Peyer's patch (tissue), 4 donors: Measurements from ENCODE around the gene PC. TPM values are rescaled to one million over a fixed set of nuclear protein-coding genes. Genes with fewer than 3 reads are reported as not detected.

Experiments
- DNase-seq, 3 donors: peaks; one replicate each; pipeline ENCODE4 v3.0.0-alpha.2; 2017 to 2019
- H3K27ac ChIP-seq, 4 donors: fragments of 200-600 bp; sonication (generic); one replicate each; pipeline ENCODE4 v1.5.1; 2016 to 2019
- H3K27me3 ChIP-seq, 2 donors: fragments of 200-600 bp; sonication (generic); one replicate each; pipeline ENCODE4 v1.5.1; 2019
- H3K36me3 ChIP-seq, 3 donors: fragments of 200-600 bp; sonication (generic); one replicate each; pipeline ENCODE4 v1.5.1; 2016 to 2019
- H3K4me1 ChIP-seq, 4 donors: fragments of 200-600 bp; sonication (generic); one replicate each; pipeline ENCODE4 v1.5.1; 2016 to 2019
- H3K4me3 ChIP-seq, 4 donors: fragments of 200-600 bp; sonication (generic); 1 replicate in 3 of 4; 2 replicates in 1 of 4; pipeline ENCODE4 v1.5.1; 2016 to 2019; ENCODE audit warnings: mild to moderate bottlenecking in 1 of 4
- H3K9me3 ChIP-seq, 4 donors: fragments of 200-600 bp; sonication (generic); one replicate each; pipeline ENCODE4 v1.5.1; 2016 to 2019; ENCODE audit warnings: mild to moderate bottlenecking in 1 of 4
- POLR2A ChIP-seq, 2 donors: fragments of 450-650 bp; IDR thresholded peaks; one replicate each; pipeline ENCODE4 v1.5.1; 2017; ENCODE audit warnings: antibody characterized with exemption in 2 of 2, mild to moderate bottlenecking in 2 of 2, moderate library complexity in 2 of 2
- total RNA-seq, 4 donors: library from RNA; depleted of rRNA; stranded (reverse); fragments of >200 nt; gene quantifications; one replicate each; pipeline ENCODE4 v1.1.0, GENCODE V29; 2016
- TF ChIP-seq, protein P1 (sequence below), 6 experiments: fragments of 450-650 bp in 4 of 6; fragments of 200-600 bp in 2 of 6; sonication (generic) in 1 of 6; IDR thresholded peaks; one replicate each; pipeline ENCODE4 v1.5.1; 2017 to 2019; ENCODE audit warnings: antibody characterized with exemption in 6 of 6, mild to moderate bottlenecking in 3 of 6, moderate library complexity in 1 of 6

PC gene
- total RNA-seq, 4 donors from 2014 or later: 15.7 to 88.9 (median 77.2) TPM

DNA sequence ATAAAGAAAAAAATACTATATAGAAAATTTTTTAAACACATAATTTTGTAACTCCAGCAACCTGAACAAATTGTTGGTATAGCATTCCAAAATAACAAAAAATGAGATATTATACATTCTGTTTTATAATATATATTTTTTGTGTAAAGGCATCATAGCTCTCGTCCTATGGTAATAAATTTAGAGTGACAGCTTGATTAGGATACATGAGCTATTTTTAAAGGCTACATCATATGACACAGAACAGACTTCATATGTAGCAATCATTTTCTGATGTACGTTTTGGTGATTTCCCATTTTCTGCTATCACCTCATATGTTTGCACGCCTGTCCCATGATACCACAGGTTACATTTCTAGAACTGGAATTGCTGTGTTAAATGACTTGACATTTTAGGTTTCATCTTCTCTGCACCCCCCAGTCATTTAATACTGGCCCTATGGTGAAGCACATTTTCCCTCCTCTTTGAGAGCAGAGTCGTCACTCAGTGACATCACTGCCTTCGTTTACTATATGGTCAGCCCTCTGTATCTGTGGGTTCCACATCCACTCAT is 19.5 kb downstream of the PC start:
- no peak overlapping the region for H3K4me3 ChIP-seq
- TF ChIP-seq POLR2A (IDR thresholded peaks at IDR 0.05): no peak
- TF ChIP-seq, protein P1, sequence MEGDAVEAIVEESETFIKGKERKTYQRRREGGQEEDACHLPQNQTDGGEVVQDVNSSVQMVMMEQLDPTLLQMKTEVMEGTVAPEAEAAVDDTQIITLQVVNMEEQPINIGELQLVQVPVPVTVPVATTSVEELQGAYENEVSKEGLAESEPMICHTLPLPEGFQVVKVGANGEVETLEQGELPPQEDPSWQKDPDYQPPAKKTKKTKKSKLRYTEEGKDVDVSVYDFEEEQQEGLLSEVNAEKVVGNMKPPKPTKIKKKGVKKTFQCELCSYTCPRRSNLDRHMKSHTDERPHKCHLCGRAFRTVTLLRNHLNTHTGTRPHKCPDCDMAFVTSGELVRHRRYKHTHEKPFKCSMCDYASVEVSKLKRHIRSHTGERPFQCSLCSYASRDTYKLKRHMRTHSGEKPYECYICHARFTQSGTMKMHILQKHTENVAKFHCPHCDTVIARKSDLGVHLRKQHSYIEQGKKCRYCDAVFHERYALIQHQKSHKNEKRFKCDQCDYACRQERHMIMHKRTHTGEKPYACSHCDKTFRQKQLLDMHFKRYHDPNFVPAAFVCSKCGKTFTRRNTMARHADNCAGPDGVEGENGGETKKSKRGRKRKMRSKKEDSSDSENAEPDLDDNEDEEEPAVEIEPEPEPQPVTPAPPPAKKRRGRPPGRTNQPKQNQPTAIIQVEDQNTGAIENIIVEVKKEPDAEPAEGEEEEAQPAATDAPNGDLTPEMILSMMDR (IDR thresholded peaks at IDR 0.05): no peak
- H3K27me3 ChIP-seq: no peaks in the 10 kb centered on the region
- H3K36me3 ChIP-seq: no peaks in the 10 kb centered on the region
- H3K4me1 ChIP-seq: no peaks in the 10 kb centered on the region
- DNase-seq: no peak
- H3K27ac ChIP-seq: no peak overlapping the region
- no peaks in the 10 kb centered on the region for H3K9me3 ChIP-seq

DNA sequence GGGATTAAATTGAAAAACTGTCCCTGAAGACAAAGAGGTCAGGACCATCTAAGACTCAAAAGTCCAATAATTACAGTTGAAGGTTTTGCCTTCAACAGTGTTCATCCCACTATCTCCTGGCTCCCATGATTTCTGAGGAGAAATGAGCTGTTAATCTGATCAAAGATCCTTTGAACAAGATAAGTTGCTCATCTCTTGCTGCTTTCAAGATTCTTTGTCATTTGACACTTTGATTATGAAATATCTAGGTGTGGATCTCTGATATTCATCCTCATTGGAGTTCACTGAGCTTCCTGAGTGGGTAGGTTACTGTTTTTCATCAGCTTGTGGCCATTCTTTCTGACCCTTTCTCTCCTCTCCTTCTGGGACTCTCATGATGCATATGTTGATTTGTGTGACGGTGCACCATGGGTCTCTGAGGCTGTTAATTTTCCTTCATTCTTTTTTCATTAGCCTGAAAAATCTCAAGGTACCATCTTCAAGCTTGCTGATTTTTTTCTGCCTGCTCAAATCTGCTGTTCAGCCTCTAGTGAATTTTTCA is 20.9 kb downstream of the PC start:
- H3K4me3 ChIP-seq: no peak overlapping the region
- H3K36me3 ChIP-seq: no peaks in the 10 kb centered on the region
- H3K4me1 ChIP-seq: no peaks in the 10 kb centered on the region
- no peak for DNase-seq
- H3K27ac ChIP-seq: no peak overlapping the region
- no peaks in the 10 kb centered on the region for H3K27me3 ChIP-seq
- H3K9me3 ChIP-seq: no peaks in the 10 kb centered on the region
- TF ChIP-seq, protein P1 (IDR thresholded peaks at IDR 0.05): no peak
- no peak for TF ChIP-seq POLR2A (IDR thresholded peaks at IDR 0.05)

DNA sequence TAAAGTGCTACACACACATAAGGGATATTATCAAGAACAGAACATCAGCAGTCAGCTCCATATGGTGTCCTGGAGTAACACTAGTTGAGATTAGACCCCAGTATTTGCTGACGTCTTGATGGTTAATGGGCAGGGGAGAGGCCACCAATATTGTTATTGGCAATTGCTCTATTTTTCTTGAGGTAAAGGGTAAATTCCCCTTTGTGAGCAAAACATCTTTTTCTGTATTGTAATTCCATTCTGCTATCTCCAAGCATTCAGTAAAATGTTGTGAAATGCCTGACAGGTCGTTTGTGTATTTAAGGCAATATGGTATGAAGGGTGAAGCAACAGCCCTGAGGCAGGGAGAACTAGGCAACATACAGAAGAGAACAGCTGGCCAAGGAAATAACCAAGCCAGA is 21.9 kb downstream of the PC start:
- no peaks in the 10 kb centered on the region for H3K9me3 ChIP-seq
- no peaks in the 10 kb centered on the region for H3K4me1 ChIP-seq
- no peak for DNase-seq
- TF ChIP-seq, protein P1 (IDR thresholded peaks at IDR 0.05): no peak
- no peak for TF ChIP-seq POLR2A (IDR thresholded peaks at IDR 0.05)
- no peaks in the 10 kb centered on the region for H3K36me3 ChIP-seq
- no peak overlapping the region for H3K4me3 ChIP-seq
- H3K27ac ChIP-seq: no peak overlapping the region
- no peaks in the 10 kb centered on the region for H3K27me3 ChIP-seq

DNA sequence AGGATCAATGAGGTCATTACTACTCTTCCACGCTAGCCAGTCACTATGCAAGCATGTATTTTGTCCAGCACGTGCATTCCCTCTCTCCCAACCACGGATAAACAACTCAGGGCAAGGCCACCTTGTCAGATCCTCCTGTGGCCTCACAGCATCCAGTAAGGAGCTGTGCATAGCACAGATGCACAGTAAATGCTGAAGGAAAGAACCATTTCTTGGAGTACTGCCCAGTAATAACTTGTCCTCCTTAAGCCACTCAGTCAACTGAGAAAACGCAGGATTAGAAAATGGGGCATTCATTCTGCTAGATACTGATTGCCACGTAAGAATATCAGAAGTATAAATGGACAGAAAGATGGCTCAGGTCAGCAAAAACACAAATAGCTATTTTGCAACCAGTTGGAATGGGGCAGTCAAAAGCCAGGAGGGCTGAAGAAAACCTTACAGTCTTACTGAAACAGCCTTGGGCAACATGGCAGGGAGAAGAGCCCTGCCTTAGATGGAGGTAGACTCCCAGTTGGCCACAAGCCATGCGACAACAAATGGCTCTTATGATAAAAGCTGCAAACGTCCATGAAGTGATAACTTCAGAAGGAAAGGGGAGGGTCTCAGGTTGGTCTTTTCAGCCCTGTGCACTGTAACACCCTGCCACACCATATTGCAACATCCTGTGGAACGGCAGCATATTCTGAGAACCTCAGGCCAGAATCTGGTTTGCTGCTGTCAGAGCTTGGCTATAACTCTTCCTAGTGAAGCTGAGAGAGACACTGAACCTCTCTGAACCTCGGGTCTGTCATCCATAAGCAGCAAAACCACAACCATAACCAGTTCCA is 23.0 kb downstream of the PC start:
- H3K4me3 ChIP-seq: no peak overlapping the region
- TF ChIP-seq, protein P1 (IDR thresholded peaks at IDR 0.05): no peak
- TF ChIP-seq POLR2A (IDR thresholded peaks at IDR 0.05): no peak
- no peaks in the 10 kb centered on the region for H3K27me3 ChIP-seq
- no peak for DNase-seq
- no peak overlapping the region for H3K27ac ChIP-seq
- H3K9me3 ChIP-seq: no peaks in the 10 kb centered on the region
- H3K4me1 ChIP-seq: no peaks in the 10 kb centered on the region
- no peaks in the 10 kb centered on the region for H3K36me3 ChIP-seq

DNA sequence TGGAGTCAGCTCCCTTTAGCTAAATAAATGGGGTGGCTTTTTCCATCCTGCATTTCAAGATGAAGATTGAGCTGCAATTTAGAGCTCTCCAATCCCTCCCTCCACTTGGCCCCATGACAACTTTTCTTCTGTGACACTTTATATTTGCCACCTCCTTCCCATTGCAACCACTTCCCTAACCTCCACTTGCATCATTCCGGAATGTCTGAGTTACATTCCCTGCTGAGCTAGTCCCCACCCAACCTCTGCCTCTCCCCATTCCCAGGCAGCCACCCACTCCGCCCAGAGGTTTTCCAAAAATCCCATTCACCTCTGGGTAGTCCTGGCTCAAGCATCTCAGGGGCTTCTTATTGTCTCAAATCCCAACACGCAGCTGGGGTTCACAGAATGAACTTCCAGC is 24.7 kb downstream of the PC start:
- no peaks in the 10 kb centered on the region for H3K9me3 ChIP-seq
- no peaks in the 10 kb centered on the region for H3K4me1 ChIP-seq
- TF ChIP-seq POLR2A (IDR thresholded peaks at IDR 0.05): no peak
- TF ChIP-seq, protein P1 (IDR thresholded peaks at IDR 0.05): no peak
- H3K36me3 ChIP-seq: no peaks in the 10 kb centered on the region
- H3K27ac ChIP-seq: no peak overlapping the region
- H3K27me3 ChIP-seq: no peaks in the 10 kb centered on the region
- DNase-seq: no peak
- no peak overlapping the region for H3K4me3 ChIP-seq
